Ecto neural progenitor cell (in vitro differentiated cells): ENCODE data around the gene GNAQ.
"Not testable (repeated sequence)": the region's sequence is repeated elsewhere in the genome, so short reads cannot be mapped to it uniquely, and the experiment has no call there.

ENCODE experiments used
- DNase-seq: peaks from one replicate; pipeline ENCODE4 v3.0.0-alpha.2; 2018; ENCODE audit warnings: low spot score

Gene GNAQ

DNA sequence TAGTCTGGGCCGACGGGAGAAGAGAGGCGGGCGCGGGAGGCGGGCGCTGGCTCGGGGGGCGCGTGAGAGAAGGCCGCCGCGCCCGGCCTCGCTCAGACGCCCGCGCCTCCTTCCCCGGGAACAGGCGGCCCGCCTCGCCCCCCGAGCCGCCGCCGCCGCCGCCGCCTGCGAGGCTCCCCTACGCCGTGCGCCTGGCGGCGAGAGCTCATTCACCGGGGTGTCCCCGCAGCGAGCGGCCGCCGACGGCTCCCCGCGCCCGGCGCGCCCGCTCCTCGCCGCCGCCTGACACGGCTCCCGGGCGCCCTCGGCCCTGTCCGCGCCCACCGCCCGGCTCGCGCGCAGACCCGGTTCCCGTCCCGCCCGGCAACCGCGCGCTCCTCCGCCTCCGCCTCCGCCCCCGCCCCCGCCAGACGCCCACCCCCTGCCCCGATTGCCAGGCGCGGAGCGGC lies at the start of gene GNAQ:
Gene GNAQ, minus strand, starts transcription at position 368 of the 449 bp plus-strand sequence. CDS start 576 bp downstream, outside the sequence.
- peak; percentile 70 for DNase-seq

DNA sequence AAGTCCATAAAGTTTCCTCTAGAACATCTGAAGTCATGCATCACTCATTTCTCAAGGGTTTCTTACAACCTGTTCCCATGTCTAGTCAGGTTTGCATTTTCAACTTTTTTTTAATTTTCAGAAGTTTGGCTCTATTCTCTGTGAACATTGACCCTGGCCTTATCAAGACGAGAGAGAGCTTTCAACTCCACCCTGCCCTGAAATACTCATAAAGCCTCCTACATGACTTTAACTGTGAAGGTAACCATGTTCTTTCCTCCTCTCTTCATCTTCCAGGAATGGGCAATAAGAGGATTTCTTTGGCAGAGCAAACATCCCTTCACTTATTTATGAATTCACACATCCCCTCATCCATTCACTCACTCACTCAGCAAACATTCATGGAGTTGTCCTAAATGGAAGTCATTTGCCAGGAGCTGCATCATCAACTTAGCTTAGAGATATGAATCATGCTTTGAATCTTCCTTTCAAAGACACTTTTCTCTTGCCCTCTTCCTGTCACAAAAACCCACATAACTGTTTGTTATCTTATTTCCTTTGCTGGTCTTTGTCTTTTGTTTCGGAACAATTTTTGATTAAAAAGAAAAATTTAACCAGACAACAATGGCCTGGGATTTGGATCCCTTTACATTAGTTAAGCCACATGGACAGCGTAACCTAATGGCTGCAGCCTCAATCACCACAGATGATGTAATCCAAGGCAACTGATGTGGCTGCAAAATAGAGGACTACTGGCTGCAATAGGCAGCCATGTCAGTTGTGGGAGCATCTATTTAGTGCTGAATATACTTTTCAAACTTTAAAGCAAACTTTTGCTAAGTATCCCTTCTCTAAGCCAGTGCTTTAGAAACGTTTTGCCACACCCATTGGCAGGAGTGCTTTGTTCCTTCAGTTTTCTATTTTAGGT lies 43.0 kb upstream of the GNAQ start:
- no peak for DNase-seq

DNA sequence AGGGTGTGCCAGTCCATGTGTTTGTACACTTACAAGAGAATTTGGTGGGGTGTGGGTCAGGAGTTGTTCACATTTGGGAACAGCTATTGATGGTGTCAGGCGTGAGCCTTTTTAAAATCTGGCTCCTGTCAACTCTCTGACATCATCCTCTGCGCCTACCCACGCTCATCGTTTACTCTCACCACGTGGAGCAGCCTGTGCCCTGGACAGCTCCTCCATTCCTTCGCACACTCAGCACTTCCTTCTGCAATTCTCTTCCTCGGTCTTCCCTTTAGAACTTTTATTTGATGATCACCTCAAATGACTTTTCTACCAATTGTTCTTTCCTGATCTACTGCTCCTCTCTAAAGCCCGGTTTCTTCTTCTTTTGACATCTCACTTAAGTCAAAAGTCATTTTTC lies 42.1 kb upstream of the GNAQ start:
- no peak for DNase-seq

DNA sequence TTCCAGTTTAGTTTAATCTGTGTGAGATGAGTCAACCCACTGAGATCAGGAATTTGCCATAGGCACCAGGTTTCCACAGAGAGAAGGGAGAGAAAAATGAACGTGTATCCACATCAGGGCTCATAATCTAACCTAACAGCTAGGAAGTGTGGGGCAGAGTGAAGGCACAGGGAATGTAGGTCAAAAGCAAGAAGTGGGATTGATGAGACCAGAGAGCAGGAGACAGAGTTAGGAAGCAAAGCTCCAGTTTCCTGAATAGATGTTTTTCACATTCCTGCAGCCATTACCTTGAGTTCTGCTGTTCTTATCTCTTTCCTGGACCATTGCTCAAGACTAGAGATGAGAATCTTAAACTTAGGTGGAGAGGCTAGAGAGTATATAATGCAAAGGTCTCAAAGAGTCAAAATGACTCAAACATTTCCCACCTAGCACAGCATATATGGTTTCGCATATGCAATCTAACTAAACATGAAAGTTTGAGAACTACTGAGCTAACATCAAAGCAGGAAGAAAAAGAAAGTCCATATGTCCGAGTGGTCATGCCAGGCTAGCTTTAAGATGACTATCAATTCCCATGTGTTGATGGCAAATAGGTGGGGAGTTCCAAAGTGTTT lies 41.1 kb upstream of the GNAQ start:
- DNase-seq = no peak

DNA sequence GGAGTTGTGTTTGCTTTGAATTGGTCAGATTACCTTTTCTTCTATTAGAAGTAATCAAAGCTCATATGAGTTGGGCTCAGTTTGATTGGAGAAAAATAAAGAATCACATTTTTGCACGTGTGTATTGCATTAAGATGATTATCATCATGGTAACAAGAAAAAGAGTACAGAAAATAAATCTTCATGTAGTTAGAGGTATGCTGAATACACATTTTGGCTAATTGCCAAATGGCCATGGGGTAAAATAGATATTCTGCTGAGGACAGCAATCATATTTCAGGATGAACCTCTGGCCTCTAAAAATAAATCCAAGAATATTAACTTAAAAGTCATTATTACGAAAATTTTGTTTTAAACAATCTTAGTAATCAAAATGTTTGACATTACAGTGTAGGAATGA lies 38.9 kb upstream of the GNAQ start:
- DNase-seq = no peak

DNA sequence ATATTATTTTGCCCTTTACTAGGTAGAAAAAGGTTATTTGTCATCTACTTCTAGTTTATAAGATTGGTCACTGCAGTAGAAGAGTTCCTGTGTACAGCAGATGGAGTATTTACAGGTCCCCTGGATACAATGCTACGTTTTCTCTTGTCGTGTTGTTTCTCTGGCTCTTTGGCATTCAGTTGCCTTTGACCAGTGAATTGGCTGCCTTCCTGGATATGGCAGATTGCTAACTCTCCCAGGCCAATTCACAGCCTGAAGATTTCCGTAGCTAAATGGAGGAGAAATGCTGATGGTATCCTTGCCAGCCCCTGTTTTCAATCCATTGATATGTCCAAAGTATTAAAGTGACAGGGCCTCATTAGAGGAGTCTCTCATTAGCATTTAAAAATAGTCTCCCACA lies 32.5 kb upstream of the GNAQ start:
- no peak for DNase-seq

DNA sequence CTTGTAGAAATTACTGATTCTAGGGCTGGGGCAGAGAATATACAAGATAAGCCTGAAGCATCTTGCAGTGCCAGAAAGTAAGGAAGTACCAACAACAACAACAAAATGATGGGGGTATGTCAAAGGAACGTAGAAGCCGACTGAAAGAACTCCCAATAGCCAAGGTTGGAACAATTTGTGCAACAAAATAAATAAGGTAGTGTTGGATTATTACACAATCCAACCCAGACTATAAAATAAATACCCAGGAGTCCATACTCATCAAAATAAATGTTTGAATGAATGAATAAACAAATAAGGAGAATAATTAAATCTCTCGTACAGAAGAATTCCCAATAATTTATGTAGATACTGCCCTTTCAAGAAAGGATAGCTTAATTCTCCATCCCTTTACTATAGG lies 31.1 kb upstream of the GNAQ start:
- DNase-seq = no peak

DNA sequence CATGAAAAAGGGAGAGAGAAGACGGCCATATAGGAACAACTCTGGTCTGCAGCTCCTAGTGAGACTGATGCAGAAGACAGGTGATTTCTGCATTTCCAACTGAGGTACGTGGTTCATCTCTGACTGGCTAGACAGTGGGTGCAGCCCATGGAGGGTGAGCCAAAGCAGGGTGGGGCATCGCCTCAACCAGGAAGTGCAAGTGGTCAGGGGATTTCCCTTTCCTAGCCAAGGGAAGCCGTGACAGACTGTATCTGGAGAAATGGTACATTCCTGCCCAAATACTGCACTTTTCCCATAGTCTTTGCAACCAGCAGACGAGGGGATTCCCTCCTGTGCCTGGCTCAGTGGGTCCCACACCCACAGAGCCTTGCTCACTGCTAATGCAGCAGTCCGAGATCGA lies 22.6 kb upstream of the GNAQ start:
- not testable (repeated sequence) for DNase-seq

DNA sequence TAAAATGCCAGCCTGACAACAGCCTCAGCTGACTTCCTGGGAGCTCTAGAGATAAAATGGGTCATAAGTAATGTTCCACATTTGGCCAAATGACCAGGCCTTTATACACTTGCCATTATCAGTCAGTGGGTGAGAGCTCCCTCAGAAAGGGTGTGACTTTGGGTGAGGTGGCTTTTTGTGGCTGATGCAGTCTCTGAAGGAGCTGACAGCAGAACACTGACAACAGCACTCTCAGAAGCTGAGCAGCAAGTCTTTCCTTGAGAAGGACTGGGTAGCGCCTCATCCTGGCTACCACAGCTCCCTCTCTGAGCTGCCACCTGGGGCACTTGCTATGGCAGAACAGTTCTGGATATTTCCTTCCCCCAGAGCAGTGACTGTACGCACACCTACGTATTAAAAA lies 22.0 kb upstream of the GNAQ start:
- DNase-seq = no peak

DNA sequence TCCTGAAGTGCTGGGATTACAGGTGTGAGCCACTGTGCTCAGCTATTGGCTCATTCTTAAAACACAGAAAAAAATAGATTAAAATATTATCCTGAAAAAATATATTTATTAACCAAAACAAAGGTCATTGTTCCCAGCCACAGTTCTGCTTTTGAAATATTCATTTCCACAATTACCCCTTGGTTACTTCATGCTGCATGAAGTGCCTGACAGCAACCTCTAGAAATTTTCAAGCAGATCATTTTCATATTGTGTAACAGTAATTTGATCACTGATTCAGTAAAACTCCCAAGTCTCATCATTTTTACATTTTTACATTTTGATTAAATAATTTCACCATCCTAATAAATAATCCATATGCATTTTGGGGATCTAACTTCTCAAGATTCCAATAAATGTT lies 18.8 kb upstream of the GNAQ start:
- no peak for DNase-seq

DNA sequence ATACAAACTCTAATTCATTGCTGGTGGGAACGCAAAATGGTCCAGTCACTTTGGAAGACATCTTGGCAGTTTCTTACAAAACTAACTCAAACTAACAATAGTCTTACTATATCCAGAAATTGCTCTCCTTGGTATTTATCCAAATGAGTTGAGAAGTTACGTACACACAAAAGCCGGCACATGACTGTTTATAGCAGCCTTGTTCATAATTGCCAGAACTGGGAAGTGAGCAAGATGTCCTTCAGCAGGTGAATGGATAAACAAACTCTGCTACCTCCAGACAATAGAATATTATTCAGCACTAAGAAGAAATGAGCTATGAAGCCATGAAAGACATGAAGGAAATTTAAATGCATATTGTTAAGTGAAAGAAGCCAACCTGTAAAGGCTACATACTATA lies 17.9 kb upstream of the GNAQ start:
- no peak for DNase-seq

DNA sequence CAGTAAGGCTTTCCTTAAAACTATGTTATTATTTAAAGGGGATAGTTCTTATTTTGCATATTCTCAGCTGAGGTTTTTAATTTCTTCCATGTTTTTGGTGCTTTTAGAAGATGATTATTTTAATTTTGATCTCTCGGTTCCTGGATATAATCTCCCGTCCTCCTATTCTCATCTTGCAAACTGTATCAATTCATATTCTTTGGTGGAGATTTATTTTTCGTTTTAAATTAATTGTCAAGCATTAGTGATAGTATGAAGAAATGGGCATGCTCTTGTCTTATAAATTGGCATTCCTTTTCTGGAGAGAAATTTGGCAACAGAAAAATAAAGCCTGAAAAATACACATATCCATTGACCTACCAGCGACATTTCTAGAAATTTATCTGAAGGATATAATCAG lies 15.5 kb upstream of the GNAQ start:
- no peak for DNase-seq

DNA sequence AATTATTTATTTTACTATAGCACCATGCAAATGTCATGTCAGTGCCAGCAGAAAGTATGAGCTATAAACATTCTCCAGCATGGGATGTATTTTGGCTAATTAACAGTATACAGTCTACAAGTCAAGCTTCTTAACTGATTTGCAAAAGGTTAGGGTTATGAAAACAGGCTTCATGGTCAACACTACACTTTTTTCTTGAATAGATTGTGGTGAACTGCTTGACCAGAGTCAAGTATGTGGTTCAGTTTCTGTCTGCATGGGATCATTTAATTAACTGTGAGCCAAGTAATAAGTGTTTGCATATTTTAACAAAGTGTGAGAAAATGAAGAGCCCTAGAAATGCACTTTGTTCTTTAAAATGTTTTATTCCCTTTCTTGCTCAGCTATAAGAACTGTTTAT lies 14.5 kb upstream of the GNAQ start:
- no peak for DNase-seq

DNA sequence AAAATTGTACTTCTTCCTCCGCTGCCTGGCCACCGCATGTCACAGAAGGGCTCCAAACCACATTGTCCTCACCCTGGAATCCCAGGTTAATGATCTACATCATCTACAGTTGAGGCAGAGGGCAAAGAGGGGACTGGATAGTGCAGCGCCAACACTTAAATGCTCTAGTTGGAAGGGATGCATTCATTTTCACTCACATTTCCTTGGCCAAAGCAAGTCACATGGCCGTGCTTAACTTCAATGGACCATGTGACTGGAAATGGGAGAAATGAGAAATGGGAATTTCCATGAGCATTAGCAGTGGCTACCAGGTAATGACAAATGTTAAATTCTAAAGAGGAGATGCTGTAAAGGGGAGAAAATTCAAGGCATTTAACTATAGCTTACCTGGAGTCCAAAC lies 13.3 kb upstream of the GNAQ start:
- no peak for DNase-seq

DNA sequence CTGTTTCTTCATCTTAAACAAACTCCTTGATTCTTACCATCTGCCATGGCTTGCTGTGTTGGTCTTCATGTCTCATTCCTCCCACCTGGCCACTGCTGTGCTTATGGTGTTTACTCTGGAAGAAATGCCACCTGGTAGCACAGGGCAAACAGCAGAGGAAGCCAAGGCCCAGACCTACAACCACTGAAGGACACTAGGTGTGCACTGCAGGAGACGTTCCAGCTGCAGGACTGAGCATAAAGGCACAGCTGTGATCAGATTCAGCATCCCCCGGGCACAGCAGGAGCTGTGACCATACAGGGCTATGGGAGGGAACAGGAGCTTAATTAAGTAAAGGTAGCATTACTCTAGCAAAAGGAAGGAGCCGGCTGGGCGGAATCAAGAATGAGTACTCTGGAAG lies 12.6 kb upstream of the GNAQ start:
- no peak for DNase-seq

DNA sequence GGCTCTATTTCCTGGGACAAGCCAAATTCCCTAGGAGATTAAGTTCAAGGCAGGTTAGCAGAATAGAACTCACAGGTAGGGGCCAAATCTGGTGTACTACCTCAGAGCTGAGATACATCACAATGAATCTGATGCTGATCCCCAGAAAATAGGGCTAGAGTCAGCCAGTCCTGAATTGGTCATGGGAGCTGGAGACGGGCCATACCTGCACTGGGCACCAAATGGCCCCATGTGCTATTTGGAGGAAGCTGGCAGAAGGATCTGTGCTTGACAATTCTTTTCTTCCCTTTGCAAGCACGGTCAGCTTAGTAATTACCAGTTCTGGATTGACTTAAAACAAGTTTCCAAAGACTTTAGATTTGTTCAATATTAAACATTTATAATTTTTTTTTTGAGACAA lies 10.4 kb upstream of the GNAQ start:
- no peak for DNase-seq

DNA sequence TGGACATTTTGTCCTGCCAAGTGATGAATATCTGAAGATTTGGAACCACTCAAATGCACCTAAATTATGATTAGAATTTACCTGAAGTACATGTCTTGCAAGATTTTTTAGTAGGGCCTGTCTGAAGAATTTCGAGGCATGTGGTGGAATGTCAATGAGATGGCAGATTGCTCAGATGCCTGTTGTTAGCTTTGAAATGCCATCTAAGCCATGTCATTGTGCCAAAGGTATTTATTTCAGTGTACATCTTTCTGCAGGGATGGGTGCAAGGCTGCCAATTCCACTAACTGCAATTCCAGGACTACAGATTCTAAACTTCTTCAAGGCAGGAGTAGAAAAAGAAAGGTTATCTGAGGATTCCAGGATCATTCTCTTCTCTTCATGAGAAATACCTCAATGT lies 9.1 kb upstream of the GNAQ start:
- DNase-seq = no peak

DNA sequence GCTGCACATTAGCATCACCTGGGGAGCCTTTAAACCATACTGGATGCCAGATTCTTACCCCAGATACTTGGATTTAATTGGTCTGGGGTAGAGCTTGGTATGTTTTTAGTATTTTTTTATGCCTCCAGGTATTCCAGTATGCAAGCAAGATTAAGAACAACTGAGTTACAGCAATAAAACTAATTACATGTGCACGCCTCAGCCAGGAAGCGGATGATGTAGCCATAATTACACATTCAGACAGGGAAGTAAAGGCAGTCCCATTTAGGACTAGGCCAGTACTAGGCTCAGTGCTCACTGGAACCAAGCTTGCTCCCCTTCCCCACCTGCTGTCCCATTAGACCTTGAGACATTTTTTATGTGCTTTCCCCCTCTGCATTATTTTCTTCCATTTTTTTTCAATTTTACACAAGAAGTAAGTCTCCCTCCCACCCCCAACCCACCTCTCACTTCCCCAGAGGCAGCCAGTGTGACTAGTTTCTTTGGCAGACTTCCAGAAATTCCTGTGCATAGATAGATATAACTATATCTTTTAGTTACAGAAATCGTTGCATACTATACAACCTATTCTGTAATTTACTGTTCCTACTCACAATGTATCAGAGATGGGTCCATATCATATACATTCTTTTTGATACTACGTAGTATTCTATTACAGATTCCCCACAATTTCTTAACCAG lies 7.1 kb upstream of the GNAQ start:
- DNase-seq = no peak

DNA sequence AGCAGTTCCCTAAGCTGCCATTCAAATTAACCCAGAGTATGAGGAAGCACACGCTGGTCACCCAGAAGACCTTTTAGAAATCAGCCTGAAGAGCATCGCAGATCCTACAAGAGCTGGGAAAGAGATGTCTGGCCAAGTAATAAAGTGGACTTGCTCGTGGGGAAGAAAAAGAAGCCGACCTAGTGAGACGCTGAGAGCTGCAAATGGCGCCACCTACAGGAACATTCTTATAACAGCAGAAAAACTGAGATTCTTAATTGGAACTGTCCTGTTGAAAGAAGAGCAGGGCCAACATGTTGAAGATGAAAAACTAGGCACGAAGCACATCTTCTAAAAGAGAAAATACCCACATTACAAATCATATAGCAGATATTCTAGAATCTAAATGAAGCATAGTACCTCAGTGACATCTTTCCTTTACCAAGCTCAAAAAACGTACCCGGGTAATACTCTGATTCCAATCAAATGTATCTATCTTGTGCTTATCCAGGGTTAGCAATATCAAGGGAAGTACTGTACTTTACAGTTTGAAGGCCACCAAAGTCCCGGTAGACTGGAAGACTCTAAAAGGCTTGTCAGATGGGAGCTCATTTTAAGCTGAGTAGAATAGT lies 3.9 kb upstream of the GNAQ start:
- DNase-seq = peak; percentile 61

DNA sequence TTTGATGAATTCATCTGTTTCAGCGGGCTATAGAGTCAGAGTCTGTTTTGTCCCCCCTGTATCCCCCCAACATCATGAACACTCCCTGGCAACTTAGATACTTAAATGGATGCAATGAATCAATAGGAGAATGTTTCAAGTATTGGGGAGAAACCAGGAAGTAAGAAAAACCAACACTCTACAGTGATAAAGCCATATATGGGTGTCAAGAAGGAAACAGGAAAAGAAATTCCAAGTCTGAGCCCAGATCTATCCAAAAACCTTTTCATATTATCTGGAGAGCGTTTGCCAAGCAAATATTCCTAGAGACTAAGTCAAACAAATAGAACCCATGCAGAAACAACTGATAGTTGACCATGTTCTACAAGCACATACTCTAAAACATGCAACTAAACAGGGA lies 2.3 kb upstream of the GNAQ start:
- no peak for DNase-seq

DNA sequence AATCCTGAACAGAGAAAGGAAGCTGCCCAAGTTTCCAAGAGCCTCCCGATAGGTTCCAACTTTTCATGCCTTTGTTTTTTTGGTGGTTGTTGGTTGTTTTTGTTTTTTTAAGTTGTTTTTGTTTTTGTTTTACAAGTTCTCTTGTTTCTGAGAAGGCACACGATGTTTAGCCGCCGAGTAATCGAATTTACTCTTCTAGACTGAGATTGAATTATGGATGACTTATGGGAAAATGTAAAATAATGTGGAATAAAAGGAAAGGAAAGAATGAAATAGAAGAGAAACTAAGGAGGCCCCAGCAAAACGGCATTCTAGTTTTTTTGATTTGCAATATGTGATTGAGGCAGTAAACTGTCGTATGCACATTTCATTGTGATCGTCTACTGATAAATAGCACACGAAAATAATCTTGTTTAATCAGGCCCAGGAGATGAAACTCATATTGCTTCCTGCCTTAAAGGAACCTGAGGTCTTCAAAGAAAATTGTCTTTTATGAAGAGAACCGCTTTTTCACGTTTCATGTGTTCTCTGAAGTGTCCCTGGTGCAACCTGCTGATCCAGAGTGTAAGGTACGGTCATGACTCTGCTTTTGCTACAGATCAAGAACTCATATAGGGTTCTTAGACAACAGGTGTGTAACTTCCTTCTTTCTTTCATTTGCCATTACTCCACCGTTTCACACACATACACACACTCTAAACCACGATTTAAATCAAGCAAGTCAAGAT lies 1.3 kb upstream of the GNAQ start:
- no peak for DNase-seq
